IMR-90 (cell line): Measurements from ENCODE around the gene CAMKMT.

Experiments
- CEBPB ChIP-seq: IDR thresholded peaks from 2 replicates; pipeline ENCODE4 v1.6.1; 2012; ENCODE audit warnings: low read depth, low read length, improper control_type of control experiment
- MAFK ChIP-seq: IDR thresholded peaks from 2 replicates; pipeline ENCODE4 v1.6.1; 2012; ENCODE audit warnings: low read depth, low read length, improper control_type of control experiment
- MXI1 ChIP-seq: IDR thresholded peaks from 2 replicates; pipeline ENCODE4 v1.6.1; 2012; ENCODE audit warnings: low read depth, mild to moderate bottlenecking, low read length, moderate library complexity, borderline replicate concordance
- NFE2L2 ChIP-seq: fragments of 150-350 bp; IDR thresholded peaks from 2 replicates; pipeline ENCODE4 v1.6.1; 2016; ENCODE audit warnings: low read depth, mild to moderate bottlenecking, low read length
- POLR2A ChIP-seq: IDR thresholded peaks from 2 replicates; pipeline ENCODE4 v1.6.1; 2012; ENCODE audit warnings: mild to moderate bottlenecking, low read depth, low read length
- RAD21 ChIP-seq: IDR thresholded peaks from 2 replicates; pipeline ENCODE4 v1.6.1; 2012; ENCODE audit warnings: low read length, improper control_type of control experiment
- RCOR1 ChIP-seq: IDR thresholded peaks from 2 replicates; pipeline ENCODE4 v1.6.1; 2012; ENCODE audit warnings: mild to moderate bottlenecking, low read length, improper control_type of control experiment; ENCODE audit not compliant: insufficient replicate concordance
- RFX5 ChIP-seq: IDR thresholded peaks from 2 replicates; pipeline ENCODE4 v1.8.0; 2012; ENCODE audit warnings: low read depth, mild to moderate bottlenecking, low read length, moderate library complexity
- SMC3 ChIP-seq: fragments of 150-350 bp; IDR thresholded peaks from 2 replicates; pipeline ENCODE4 v1.6.1; 2016; ENCODE audit warnings: low read depth, mild to moderate bottlenecking, antibody characterized with exemption, low read length, moderate library complexity
- TF ChIP-seq, protein P1 (sequence below): conservative IDR thresholded peaks from 2 replicates; pipeline ENCODE4 v1.5.1; 2012; ENCODE audit warnings: mild to moderate bottlenecking, low read depth, low read length, improper control_type of control experiment

DNA sequence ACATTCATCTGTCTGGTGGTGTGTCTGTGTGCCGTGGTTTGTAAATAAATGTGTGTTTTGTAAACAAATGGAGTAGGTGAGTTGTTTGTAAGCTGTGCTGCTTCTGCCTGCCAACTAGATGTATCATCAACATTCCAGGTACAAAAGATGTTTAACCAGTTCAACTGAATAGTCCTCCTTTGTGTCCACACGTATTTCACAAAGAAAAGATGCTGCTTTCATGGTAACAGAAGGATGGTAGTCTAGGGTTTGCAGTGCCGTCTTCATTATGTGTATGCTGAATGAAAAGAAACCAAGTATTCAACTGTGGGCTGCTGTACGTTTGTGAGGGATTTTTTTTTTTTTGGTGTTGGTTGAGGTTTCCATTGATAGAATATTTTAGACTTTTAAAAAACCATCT is 72.1 kb downstream of the CAMKMT start:
- TF ChIP-seq POLR2A (no peak), RAD21 (no peak), MAFK (no peak), MXI1 (no peak), NFE2L2 (no peak), RFX5 (no peak), SMC3 (no peak), RCOR1 (no peak), CEBPB (no peak)
- TF ChIP-seq, protein P1, sequence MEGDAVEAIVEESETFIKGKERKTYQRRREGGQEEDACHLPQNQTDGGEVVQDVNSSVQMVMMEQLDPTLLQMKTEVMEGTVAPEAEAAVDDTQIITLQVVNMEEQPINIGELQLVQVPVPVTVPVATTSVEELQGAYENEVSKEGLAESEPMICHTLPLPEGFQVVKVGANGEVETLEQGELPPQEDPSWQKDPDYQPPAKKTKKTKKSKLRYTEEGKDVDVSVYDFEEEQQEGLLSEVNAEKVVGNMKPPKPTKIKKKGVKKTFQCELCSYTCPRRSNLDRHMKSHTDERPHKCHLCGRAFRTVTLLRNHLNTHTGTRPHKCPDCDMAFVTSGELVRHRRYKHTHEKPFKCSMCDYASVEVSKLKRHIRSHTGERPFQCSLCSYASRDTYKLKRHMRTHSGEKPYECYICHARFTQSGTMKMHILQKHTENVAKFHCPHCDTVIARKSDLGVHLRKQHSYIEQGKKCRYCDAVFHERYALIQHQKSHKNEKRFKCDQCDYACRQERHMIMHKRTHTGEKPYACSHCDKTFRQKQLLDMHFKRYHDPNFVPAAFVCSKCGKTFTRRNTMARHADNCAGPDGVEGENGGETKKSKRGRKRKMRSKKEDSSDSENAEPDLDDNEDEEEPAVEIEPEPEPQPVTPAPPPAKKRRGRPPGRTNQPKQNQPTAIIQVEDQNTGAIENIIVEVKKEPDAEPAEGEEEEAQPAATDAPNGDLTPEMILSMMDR: no peak
